HG02678 (cell line): Measurements from ENCODE around the gene COPZ1.
"Not testable (repeated sequence)": the region's sequence is repeated elsewhere in the genome, so short reads cannot be mapped to it uniquely, and the experiment has no call there.

Source experiments
- ATAC-seq: cut with Tn5 transposase; IDR thresholded peaks from one replicate; pipeline ENCODE4 v1.9.1; 2021; ENCODE audit warnings: mild to moderate bottlenecking, moderate library complexity; ENCODE audit not compliant: unreplicated experiment

The COPZ1 gene

DNA sequence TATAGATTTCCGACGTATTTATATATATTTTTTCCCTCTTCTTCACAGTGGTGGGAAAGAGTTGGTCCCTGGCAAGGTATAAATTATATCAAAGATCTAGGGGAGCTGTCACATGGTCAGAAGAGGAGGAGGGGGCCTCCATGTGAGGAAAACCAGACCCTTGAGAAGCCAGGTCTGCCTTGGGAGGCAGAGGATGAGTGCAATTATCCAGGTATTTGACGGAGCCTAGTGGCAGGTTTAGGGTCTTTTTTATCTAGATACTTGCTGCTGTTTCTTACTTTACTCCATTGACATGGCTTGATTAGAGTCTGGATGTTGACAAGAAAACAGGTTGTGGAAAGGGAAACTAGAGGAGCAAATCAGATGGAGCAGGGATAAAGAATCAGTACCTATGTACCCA lies 5.5 kb downstream of the COPZ1 start:
- no peak for ATAC-seq

GRCh38 chr12:54331461-54331860 lies 6.5 kb downstream of the COPZ1 start:
- ATAC-seq = no peak

- no peak for ATAC-seq
Measured at GRCh38 chr12:54333420-54334034, 8.6 kb downstream of the COPZ1 start.

DNA sequence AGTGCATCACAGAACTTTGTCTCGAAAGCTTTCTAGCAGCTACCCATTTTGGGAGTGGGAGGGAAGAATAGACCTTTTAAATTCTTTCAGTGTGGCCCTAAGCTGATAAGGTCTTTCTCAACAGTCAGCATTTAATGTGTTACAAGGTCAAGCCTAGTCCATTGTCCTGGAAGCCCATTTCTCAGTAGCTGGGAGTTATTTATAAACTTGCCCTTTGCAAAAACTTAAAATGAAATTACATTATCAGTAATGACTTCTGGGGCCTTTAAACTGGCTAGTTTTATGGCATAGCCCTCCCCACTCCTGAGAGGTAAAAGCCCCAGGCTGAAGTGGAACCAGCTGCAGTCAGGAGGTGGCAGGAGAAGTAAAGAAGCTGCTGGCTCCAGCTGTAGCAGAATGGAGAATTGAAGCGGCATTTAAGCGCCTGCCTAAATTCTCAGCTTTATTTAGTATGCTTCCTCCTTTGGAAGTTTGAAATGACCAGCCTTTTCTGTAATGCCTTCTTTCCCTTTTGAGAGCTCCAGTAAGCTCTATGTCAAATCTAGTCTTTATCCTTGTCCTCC lies 12.4 kb downstream of the COPZ1 start:
- ATAC-seq = no peak

DNA sequence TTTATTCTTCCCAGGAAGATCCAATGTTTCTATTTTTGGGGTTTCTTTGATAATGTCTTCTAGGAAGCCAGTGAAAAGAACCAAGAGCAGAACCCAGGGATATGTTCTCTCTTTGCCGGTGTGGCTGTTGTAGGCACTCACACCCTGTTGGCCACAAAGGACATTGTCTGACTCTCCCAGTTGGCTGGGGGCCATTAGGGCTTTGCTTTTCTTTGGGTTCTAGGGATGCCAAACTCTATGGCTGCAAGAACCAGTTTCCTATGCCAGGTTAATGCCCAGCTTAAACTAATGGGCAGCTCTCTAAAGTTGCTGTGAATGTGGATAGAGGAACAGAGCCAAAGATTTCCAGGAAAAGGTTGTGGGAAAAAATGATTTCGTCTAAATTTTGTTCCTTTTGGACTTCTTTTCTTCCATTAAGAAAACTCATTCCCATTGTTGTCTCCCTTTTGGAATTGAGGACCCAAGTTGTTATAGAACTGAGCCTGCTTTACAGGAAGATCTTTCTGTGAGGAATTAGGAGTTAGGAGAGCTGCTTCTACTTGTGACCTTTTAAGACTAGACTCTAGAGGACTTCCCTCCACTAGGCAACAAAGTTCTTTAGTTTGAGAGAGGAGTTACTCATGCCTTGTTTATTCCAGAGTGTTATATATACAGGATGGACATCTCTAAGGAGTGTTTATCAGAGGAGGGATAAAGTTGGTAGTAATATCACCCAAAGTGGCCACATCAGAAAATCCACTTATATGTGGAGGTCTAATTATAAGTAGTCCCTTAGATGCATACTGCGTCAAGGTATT lies 13.1 kb downstream of the COPZ1 start:
- ATAC-seq = no peak

DNA sequence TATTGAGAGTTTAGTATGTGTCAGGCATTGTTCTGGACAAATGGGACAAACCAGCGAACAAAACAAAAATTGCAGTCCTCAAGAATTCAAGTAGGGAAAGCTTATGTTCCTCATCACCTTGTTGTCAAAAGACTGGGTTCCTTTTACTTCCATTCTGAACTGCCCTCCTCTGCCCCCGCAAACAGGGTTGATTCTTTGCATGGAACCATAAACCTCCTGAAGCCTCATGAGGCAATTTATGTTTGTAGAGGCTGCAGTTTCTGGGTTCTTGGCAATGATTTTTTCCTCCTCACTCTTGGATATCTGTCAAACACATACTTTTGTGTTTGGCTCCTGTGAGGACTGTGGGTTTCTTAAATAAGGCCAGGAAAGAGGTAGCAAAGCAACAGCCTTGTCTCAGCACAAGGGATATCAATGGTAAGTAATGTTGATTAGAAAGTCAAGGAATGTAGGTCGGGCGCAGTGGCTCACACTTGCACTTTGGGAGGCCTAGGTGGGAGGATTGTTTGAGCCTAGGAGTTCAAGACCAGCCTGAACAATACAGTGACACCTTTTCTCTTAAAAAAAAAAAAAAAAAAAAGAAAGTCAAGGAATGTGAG lies 13.9 kb downstream of the COPZ1 start:
- ATAC-seq = no peak

- no peak for ATAC-seq
Measured at GRCh38 chr12:54340846-54341245, 15.9 kb downstream of the COPZ1 start.

- no peak for ATAC-seq
Measured at GRCh38 chr12:54341378-54342300, 16.7 kb downstream of the COPZ1 start.

- ATAC-seq = no peak
Measured at GRCh38 chr12:54349036-54349435, 24.1 kb downstream of the COPZ1 start.

- ATAC-seq = no peak
Measured at GRCh38 chr12:54349679-54350078, 24.7 kb downstream of the COPZ1 start.

GRCh38 chr12:54350743-54351142 lies 25.8 kb downstream of the COPZ1 start:
- no peak for ATAC-seq

DNA sequence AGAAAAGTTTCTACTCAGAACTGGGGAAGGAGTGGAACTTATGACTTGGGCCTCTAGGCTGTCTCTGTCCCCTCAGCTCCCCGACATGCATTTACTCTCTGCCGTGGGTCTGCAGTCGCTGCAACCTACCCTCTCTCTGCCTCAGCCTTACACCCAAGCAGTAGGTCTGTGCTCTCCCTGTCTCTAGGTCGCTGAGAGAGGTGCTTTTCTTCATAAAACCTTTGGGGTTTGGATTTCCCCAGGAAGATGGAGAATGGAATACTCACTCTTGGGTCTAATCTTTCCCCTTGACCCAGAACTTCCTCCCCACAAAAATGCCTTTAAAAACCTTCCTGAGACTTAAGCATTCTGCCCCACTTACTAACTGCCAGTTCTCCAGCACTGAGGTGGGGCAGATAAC lies 26.4 kb downstream of the COPZ1 start:
- ATAC-seq = no peak

DNA sequence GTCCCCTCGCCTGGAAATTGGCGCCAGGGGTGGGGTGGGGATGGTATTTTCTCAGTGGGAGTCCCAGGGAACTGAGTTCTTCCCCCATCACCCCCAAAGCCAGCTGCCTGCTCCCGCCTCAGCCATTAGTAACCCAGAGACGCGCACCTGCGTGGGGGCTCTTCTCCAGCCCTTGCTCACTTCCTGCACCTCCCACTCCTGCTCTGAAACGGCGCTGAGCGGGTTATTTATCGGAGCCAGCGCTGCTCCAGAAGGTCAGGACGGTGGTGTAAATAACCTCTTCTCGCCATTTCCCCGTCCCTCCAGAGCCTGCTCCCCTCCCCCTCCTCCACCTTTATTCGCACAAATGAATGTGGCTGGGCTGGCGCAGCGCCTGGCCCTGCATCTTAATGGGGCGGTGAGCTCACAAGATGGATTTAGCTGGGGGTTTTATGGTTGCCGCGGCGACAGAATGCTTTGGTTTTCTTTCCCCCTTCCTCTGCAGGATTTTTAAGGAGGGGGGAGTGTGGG lies 27.1 kb downstream of the COPZ1 start:
- no peak for ATAC-seq

DNA sequence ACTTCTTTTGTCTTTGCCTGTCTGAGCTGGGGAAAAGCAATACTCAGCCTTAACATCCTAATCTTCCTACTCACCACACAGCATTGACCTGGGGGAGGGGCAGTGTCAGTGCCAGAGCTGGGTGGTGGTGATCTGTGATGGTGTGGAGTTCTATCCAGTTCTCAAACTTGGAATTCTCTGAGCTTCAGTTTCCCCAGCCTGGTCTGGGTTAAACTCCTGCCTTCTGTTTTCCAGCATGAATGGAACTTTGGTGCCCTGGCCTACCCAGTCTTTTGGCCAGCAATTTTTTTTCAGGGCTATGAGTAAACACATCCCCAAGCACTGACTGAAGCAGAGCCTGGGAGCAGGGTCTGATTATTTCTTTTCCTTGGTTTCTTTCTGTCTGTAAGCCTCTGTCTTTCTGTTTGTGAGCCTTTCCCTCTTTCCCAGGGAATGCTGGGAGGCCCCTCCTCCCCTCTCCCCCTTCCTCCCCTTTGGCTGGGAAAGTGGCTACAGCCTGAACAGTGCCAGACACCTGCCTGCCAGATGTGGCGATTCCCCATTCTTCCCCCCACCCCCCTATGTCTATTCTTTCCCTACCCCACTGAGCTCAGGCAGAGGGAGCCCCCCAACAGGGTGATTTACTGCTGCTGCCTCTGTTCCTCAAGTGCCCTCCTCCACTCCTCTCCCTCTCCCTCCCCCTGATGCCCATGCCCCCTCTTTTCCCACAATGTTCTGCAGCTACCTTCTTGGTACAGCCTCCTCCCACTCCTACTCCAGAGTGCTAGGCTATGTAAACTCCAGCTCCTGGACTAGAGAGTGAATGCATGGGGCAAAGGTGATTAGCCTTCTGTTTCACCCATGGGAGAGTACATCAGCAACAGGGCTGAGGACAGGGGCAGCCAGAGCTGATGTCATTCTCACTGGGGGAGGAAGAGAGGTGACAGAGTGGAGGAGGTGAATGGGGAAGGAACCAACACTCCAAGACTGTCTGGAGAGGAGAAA lies 28.3 kb downstream of the COPZ1 start:
- ATAC-seq = no peak

DNA sequence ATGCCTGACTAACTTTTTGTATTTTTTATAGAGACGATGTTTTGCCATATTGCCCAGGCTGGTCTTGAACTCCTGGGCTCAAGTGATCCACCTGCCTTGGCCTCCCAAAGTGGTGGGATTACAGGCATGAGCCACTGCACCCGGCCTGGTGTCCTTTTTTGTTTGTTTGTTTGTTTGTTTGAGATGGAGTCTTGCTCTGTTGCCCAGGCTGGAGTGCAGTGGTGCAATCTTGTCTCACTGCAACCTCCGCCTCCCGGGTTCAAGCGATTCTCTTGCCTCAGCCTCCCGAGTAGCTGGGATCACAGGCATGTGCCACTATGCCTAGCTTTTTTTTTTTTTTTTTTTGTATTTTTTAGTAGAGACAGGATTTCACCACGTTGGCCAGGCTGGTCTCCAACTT lies 29.3 kb downstream of the COPZ1 start:
- not testable (repeated sequence) for ATAC-seq

- ATAC-seq = no peak
Measured at GRCh38 chr12:54355104-54355815, 30.3 kb downstream of the COPZ1 start.

- ATAC-seq = no peak
Measured at GRCh38 chr12:54356228-54356627, 31.3 kb downstream of the COPZ1 start.

DNA sequence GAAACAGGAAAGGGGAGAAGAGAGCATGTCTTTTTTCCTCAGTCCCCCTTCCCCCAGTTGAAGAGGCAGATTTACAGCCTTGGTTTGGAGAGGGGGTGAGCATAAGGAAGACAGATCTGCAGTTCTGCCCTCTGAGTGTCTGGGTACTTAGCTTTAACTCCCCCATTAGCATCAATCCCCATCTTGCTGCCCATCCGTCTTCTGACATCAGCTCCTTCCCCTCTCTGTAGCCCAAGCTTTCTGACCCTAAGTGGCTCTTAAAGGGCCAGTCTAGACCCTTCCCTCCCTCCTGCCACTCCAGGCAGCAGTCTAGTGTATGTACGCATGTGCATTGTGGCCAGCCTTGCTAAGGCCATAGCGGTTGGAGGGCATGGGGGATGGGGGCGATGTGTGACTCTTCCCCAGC lies 32.0 kb downstream of the COPZ1 start:
- no peak for ATAC-seq
